ENCODE results near the gene SRRM4.

DNA sequence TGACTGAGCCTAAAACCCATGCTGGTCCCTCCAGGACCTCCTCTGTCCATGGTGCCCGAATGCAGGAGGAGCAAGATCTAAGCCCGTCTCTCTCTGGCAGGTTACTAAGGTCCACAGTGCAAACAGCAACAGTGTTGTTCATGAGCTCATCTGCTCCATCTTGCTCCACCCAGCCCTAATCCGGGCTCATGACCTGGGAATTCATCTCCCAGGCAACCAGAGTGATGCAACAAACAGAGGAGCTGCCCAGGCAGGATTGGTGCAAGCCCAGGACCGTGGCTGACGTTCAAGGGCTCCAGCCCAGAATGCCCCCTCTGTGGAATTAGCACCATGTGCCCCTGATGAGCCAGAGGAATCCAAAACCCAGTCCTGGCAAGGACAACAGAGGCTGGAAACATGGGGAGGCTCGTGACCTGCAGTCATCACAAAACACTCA lies 227.3 kb downstream of the SRRM4 start:
- no peak for TF ChIP-seq POLR2A (IDR thresholded peaks at IDR 0.05)
- TF ChIP-seq, protein P1, sequence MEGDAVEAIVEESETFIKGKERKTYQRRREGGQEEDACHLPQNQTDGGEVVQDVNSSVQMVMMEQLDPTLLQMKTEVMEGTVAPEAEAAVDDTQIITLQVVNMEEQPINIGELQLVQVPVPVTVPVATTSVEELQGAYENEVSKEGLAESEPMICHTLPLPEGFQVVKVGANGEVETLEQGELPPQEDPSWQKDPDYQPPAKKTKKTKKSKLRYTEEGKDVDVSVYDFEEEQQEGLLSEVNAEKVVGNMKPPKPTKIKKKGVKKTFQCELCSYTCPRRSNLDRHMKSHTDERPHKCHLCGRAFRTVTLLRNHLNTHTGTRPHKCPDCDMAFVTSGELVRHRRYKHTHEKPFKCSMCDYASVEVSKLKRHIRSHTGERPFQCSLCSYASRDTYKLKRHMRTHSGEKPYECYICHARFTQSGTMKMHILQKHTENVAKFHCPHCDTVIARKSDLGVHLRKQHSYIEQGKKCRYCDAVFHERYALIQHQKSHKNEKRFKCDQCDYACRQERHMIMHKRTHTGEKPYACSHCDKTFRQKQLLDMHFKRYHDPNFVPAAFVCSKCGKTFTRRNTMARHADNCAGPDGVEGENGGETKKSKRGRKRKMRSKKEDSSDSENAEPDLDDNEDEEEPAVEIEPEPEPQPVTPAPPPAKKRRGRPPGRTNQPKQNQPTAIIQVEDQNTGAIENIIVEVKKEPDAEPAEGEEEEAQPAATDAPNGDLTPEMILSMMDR (IDR thresholded peaks at IDR 0.05) = no peak

All from uterus (tissue), 2 donors.